NCI-H1105 treated with DMSO at 0.1 percent for 48 hours (cell line): ENCODE measurements around the gene SLC25A17.

Experiments used
- DNase-seq: peaks from one replicate; lab custom pipeline; 2025; lab: John Stamatoyannopoulos, UW

Gene SLC25A17

DNA sequence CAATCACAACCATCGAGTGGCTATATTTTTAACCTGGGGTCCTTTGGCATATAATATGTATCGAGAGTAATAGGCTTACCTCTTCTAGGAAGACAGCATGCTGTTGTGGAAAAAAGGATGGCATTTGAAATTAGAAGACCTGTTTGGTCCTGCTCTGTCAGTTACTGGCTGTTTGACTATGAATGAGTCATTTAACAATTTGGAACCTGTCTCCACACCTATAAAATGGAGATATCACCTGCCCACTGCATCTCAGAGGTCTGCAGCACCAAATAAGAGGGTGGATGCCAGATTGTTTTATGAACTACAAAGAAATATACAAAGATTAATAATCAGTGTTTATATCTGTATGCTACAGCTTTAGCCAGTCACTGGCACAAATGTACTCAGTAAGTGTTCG lies 60.8 kb downstream of the SLC25A17 start:
- no peak for DNase-seq

DNA sequence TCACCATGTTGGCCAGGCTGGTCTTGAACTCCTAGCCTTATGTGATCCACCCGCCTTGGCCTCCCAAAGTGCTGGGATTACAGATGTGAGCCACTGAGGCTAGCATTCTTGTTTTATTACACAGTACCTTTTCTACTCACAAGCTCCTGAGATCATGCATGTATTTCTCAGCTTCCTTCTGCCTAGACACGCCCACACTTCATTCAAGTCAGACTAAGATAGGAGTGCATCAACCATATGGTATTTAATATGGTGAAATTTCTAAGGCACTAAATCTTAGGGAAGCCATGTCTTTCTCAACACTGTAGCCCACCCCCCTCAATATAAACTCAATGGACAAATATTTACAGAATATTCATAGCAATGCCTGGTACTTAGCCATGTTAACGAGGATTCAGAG lies 62.1 kb downstream of the SLC25A17 start:
- DNase-seq: no peak

DNA sequence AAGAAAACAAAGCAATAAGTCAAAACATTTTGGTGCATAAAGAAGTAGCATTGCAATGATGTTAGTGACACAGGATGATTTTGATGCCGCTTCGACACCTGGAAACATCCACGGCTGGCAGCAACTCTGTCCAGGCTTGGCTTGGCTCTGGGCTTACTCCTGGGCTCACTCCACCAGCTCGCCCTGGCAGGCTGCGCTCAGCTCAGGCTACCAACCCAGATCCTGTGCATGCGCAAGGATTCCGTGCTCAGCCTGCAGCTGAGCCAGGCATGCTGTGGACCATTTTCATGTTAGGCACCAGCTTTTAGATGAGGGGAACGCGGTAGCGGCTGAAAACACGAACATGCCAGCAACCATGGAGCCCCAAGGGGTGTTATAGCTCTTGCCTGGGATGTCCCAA lies 66.0 kb downstream of the SLC25A17 start:
- DNase-seq: no peak

DNA sequence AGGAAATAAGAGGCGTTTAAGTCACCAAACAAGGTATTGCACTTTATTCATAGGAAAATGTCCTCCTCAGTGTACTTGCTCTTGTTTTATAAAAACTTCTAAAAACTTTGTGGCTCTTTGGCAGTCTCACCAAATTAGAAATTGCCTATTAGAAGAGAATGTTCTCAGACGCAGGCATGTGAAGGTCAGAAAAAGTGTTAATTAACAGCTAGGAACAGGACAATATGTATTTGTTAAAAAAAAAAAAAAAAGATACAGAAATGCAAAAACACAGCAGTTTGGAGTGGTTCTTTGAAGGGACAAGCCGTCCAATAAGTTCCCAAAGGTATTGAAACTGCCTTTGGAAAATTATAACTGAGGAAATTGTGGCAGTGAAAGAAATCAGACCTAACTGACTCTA lies 67.9 kb downstream of the SLC25A17 start:
- no peak for DNase-seq

DNA sequence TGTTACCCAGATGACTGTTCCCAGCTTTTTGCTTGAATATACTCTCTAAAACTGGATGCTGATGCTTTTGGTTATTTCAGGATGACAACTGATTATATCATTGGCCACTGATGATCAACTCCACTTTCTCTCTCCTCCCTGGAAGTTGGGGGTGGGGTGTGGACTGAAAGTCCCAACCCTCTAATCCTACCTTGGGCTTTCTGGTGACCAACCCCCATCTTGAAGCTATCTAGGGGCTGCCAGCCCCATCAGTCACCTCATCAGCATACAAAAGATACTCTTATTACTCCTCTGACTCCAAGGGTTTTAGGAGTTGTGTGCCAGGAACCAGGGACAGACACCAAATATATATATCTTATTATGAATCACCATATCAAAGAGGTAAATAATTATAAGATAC lies 69.3 kb downstream of the SLC25A17 start:
- no peak for DNase-seq

GRCh38 chr22:40748388-40749355 lies 70.5 kb downstream of the SLC25A17 start:
- DNase-seq: no peak

GRCh38 chr22:40747361-40747760 lies 71.8 kb downstream of the SLC25A17 start:
- DNase-seq: peak; percentile 25

DNA sequence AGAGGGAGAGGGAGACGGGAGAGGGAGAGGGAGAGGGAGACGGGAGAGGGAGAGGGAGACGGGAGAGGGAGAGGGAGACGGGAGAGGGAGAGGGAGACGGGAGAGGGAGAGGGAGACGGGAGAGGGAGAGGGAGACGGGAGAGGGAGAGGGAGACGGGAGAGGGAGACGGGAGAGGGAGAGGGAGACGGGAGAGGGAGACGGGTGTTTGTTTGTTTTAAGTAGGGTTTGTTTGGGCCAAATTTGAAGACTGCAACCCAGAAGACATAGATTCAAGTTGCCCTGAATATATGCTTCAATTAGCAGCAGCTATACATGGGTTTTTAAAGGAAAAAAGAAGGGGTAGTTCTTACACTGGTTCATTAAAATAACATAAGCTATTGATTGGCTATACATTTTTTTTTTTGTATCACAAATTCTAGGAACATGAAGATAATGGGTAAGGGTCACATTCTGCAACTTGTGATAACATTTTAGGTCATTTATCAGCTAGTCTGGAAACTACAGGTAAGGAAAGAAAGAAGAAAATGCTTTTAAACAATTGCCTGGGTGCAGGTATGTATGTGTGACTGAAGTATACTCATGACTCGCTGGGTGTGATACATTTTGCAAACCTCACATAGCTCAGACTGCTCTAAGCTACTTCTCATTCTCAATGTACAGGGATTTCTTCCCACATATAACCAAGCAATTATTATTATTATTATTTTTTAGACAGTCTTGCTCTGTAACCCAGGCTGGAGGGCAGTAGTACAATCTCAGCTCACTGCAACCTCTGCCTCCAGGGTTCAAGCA lies 72.5 kb downstream of the SLC25A17 start:
- DNase-seq: peak; percentile 40

- DNase-seq: no peak
Observed at GRCh38 chr22:40743768-40744167, 75.4 kb downstream of the SLC25A17 start.

DNA sequence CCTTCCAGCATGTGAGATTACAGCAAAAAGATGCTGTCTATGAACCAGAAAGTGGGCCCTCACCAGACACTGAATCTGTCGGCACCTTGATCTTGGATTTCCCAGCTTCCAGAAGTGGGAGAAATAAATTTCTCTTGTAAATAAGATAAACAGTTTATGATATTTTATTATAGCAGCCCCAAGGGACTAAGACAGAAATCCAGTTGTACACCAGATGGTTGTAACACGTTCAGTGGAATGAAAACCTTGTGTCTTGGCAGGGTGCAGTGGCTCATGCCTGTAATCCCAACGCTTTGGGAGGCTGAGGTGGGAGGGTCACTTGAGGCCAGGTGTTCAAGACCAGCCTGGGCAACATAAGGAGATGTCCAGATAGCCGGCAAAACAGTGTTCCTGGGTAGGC lies 78.0 kb downstream of the SLC25A17 start:
- DNase-seq: no peak

DNA sequence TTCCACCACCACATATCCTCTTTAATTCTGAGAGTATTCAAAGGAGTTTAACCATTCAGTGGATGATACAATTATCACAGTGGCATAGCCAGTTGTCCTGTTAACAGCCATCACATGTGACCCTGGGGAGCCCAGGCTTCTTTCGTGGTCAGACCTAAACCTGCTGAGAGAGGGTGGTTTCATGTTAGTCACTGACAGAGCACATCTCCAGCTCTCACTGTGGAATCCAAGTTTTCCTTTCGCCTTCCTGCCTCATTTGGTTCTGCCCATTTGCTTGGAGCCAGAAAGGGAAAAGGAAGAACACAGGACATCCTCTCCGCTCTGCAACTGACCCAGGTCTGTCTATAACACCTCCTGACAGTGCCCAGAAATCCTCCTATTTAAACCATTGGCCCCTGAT lies 79.4 kb downstream of the SLC25A17 start:
- DNase-seq: no peak

- DNase-seq: no peak
Observed at GRCh38 chr22:40733919-40734318, 85.2 kb downstream of the SLC25A17 start.

DNA sequence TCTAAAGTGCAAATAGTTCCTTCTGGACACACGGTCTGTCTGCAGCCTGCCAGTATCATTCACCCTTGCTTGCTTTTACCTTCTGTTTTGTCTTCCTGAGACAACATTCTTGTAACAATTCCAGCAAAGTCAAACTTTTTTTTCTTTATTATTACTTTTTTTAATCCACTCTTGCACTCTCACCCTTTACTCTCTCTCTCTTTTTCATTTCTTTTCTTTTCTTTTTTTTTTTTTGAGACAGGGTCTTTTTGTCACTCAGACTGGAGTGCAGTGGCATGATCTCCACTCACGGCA lies 86.2 kb downstream of the SLC25A17 start:
- DNase-seq: no peak

DNA sequence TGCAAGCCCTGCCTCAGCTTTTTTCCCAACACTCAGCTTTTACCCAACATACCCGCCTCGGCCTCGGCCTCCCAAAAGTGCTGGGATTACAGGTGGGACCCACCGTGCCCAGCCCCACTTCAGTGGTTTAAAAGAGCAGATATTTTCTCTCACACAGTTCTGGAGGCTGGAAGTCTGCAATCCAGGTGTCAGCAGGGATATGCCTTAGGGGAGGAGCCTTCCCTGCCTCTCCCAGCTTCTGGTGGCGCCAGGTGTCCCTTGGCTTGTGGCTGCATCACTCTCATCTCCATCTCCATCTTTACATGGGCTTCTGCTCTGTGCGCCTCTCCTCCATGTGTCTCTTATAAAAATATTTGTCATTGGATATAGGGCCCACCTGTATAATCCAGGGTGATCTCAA lies 89.9 kb downstream of the SLC25A17 start:
- no peak for DNase-seq

- peak; percentile 89 for DNase-seq
Observed at GRCh38 chr22:40728731-40729189, 90.4 kb downstream of the SLC25A17 start.

- no peak for DNase-seq
Observed at GRCh38 chr22:40727964-40728615, 91.1 kb downstream of the SLC25A17 start.

GRCh38 chr22:40727070-40727963 lies 91.8 kb downstream of the SLC25A17 start:
- DNase-seq: peak; percentile 31

DNA sequence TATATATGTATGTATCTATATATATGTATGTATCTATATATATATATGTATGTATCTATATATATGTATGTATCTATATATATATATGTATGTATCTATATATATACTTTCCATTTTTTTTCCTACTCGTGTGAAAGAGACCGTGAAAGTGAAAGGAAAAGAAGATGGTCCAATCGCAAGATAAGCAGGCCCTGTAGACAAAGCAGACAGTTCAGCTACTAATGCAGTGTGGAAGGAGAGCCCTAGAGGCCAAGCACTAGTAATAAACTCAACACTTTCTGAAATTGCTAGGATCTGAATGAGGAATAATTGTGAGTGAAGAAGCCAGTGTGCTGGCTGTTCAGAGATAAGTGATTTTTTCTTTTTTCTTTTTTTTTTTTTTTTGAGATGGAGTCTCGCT lies 92.6 kb downstream of the SLC25A17 start:
- no peak for DNase-seq

DNA sequence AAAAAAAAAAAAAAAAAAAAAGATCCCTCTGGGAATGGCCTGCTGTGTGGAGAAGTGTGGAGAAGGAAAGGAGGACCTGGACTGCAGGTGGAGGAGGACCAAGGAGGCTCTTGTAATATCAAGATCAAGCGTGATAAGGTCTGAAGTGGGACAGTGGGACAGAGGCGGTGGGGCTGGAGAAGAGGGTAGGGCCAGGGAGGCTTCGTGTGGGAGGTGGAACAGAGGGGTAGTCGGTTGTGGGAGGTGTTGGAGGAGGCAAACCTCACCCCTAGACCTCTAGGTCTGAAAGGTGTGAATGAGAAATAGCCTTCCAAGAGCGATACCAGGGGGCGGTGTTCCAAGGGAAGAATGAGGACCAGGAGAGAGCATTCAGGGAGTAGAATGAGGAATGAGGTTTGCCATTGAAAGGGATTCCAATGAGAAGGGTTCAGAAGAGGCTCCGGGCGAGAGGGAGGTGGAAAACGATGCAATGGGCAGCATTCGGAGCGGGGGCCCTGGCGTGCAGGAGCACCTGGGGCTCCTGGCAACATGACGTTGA lies 95.7 kb downstream of the SLC25A17 start:
- no peak for DNase-seq

GRCh38 chr22:40721266-40721665 lies 97.9 kb downstream of the SLC25A17 start:
- DNase-seq: peak; percentile 14

GRCh38 chr22:40720538-40721256 lies 98.4 kb downstream of the SLC25A17 start:
- no peak for DNase-seq
